ENCODE measurements around the gene SAMM50.

DNA sequence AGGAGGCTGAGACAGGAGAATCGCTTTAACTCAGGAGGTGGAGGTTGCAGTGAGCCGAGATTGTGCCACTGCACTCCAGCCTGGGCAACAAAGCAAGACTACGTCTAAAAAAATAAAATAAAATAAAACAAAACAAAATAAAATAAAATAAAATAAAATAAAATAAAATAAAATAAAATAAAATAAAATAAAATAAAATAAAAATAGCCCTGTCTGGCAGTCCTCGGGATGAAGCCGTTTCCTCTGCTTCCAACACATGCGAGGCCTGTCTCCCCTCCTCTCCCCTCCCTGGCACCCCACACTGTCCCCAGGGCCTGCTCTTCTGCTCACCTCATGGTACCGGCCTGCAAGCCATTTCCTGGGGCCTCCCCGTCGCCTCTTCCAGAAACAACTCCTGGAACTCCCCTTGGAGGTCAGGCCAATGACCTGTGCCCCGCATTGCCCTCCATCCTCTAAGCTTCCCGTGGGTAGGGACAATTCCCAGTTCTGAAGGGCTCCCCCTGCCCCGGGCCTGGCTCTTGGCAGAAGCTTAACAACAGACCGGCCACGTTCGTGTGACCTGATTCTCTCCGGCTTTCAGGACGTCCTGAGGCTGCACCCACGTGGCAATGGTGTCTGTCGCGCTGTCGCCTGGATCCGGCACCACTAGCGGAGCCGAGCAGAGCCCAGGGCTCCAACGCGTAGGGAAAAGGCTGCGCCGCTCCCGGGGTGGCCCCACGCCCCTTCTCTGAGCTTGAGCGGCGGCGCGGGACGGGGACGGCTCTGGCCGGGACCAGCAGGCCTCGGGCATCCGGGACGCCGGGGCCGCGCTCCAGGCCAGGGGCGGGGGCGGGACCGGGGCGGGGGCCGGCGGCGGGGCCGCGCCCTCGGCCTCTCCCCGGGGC is 68.4 kb downstream of the SAMM50 start:
- peak; percentile 26 to 62 for TF ChIP-seq POLR2AphosphoS5 (IDR thresholded peaks at IDR 0.05)
- TF ChIP-seq POLR2A (IDR thresholded peaks at IDR 0.05; ENCODE audit: low read depth) = peak; percentile 35
- TF ChIP-seq, protein P1, sequence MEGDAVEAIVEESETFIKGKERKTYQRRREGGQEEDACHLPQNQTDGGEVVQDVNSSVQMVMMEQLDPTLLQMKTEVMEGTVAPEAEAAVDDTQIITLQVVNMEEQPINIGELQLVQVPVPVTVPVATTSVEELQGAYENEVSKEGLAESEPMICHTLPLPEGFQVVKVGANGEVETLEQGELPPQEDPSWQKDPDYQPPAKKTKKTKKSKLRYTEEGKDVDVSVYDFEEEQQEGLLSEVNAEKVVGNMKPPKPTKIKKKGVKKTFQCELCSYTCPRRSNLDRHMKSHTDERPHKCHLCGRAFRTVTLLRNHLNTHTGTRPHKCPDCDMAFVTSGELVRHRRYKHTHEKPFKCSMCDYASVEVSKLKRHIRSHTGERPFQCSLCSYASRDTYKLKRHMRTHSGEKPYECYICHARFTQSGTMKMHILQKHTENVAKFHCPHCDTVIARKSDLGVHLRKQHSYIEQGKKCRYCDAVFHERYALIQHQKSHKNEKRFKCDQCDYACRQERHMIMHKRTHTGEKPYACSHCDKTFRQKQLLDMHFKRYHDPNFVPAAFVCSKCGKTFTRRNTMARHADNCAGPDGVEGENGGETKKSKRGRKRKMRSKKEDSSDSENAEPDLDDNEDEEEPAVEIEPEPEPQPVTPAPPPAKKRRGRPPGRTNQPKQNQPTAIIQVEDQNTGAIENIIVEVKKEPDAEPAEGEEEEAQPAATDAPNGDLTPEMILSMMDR (IDR thresholded peaks at IDR 0.05) = no peak

All from esophagus muscularis mucosa (tissue), 3 donors.